HepG2 (cell line): ENCODE measurements around the gene TGM6. TPM values are rescaled to one million over a fixed set of nuclear protein-coding genes. Genes with fewer than 3 reads are reported as not detected.

Experiments used
- CHD2 ChIP-seq: IDR thresholded peaks from 2 replicates; pipeline ENCODE4 v1.6.1; 2011; ENCODE audit warnings: low read depth, low read length, improper control_type of control experiment
- EP300 ChIP-seq, 3 experiments: sonication (generic) in 1 of 3; formaldehyde crosslinking in 1 of 3; IDR thresholded peaks; 2 replicates each; pipeline versions ENCODE4 v1.5.1 to v1.6.1; 2011 to 2020; ENCODE audit warnings: low read depth in 2 of 3, low read length in 2 of 3, borderline replicate concordance in 1 of 3, improper control_type of control experiment in 1 of 3, mild to moderate bottlenecking in 1 of 3, missing genetic modification reagents in 1 of 3, moderate library complexity in 1 of 3
- ERF ChIP-seq: IDR thresholded peaks from 2 replicates; pipeline ENCODE4 v1.6.1; 2018; ENCODE audit warnings: missing biosample characterization, missing genetic modification reagents
- HNRNPH1 ChIP-seq: fragments of 200-400 bp; formaldehyde crosslinking; optimal IDR thresholded peaks from 2 replicates; pipeline ENCODE3; 2017; ENCODE audit warnings: mild to moderate bottlenecking, low read depth, low read length
- MIER3 ChIP-seq: IDR thresholded peaks from 2 replicates; pipeline ENCODE4 v1.6.1; 2016; ENCODE audit warnings: missing compliant biosample characterization, borderline replicate concordance
- PHB2 ChIP-seq: fragments of 450-650 bp; IDR thresholded peaks from 2 replicates; pipeline ENCODE4 v1.6.1; 2018; ENCODE audit not compliant: partially characterized antibody
- RBM22 ChIP-seq: fragments of 200-400 bp; formaldehyde crosslinking; optimal IDR thresholded peaks from 2 replicates; pipeline ENCODE3; 2017; ENCODE audit warnings: mild to moderate bottlenecking, low read length, moderate library complexity
- RCOR2 ChIP-seq: IDR thresholded peaks from 2 replicates; pipeline ENCODE4 v1.6.1; 2016; ENCODE audit warnings: missing biosample characterization, missing genetic modification reagents
- SAP130 ChIP-seq: IDR thresholded peaks from 2 replicates; pipeline ENCODE4 v1.6.1; 2016; ENCODE audit warnings: low read depth
- SRF ChIP-seq: IDR thresholded peaks from 2 replicates; pipeline ENCODE4 v1.6.1; 2011; ENCODE audit warnings: mild to moderate bottlenecking, low read depth, low read length, moderate library complexity
- TBL1XR1 ChIP-seq: fragments of 150-350 bp; IDR thresholded peaks from 2 replicates; pipeline ENCODE4 v1.6.1; 2014; ENCODE audit warnings: borderline replicate concordance, low read length; ENCODE audit not compliant: partially characterized antibody
- ZBTB7B ChIP-seq: sonication (generic); formaldehyde crosslinking; IDR thresholded peaks from 2 replicates; pipeline ENCODE4 v1.4.0; 2020; ENCODE audit warnings: missing genetic modification reagents
- ZNF180 ChIP-seq: sonication (generic); formaldehyde crosslinking; IDR thresholded peaks from 2 replicates; pipeline ENCODE4 v1.4.0; 2020; ENCODE audit warnings: low read depth, missing genetic modification reagents, borderline replicate concordance
- ZNF563 ChIP-seq: sonication (generic); formaldehyde crosslinking; IDR thresholded peaks from 2 replicates; pipeline ENCODE4 v1.8.0; 2022; ENCODE audit warnings: mild to moderate bottlenecking, moderate library complexity, missing genetic modification reagents
- ZNF773 ChIP-seq: sonication (generic); formaldehyde crosslinking; IDR thresholded peaks from 2 replicates; pipeline ENCODE4 v1.4.0; 2020; ENCODE audit warnings: missing genetic modification reagents, borderline replicate concordance
- polyA plus RNA-seq, 8 experiments: library from polyadenylated mRNA; depleted of rRNA in 3 of 8; stranded (reverse) in 7 of 8; unstranded in 1 of 8; fragments of >200 nt; fragmentation: Illumina TruSeq in 4 of 8; extraction: Trizol in 4 of 8; gene quantifications; 2 replicates each; pipeline versions ENCODE4 v1.2.1 to v1.2.3, GENCODE V29; 2011 to 2016; ENCODE audit warnings: low read depth in 4 of 8, missing spikeins in 1 of 8, mixed read lengths in 1 of 8; ENCODE audit not compliant: insufficient read depth in 1 of 8
- total RNA-seq, 5 experiments: library from RNA; depleted of rRNA; stranded (reverse); fragments of >200 nt; fragmentation: Illumina TruSeq; extraction: Trizol; gene quantifications; 2 replicates each; pipeline ENCODE4 v1.2.3, GENCODE V29; 2016; ENCODE audit warnings: low read depth in 1 of 5
- TF ChIP-seq, protein P1 (sequence below): IDR thresholded peaks from 2 replicates; pipeline ENCODE4 v1.6.1; 2012; ENCODE audit warnings: low read length, improper control_type of control experiment
- TF ChIP-seq, protein P2 (sequence below): sonication (generic); IDR thresholded peaks from 2 replicates; pipeline ENCODE4 v1.6.1; 2016; ENCODE audit warnings: low read depth, borderline replicate concordance
- TF ChIP-seq, protein P3 (sequence below): sonication (generic); formaldehyde crosslinking; IDR thresholded peaks from 2 replicates; pipeline ENCODE4 v1.8.0; 2022; ENCODE audit warnings: missing genetic modification reagents, low read depth, mild to moderate bottlenecking, borderline replicate concordance
- TF ChIP-seq, protein P4 (sequence below): sonication (generic); formaldehyde crosslinking; IDR thresholded peaks from 2 replicates; pipeline ENCODE4 v1.5.1; 2020; ENCODE audit warnings: mild to moderate bottlenecking, missing genetic modification reagents, borderline replicate concordance

TGM6 gene
- total and polyA plus RNA-seq, 2 of the 13 experiments (the other 11 are each of a cell fraction or from before 2014, with no cell fraction given), result not detected

DNA sequence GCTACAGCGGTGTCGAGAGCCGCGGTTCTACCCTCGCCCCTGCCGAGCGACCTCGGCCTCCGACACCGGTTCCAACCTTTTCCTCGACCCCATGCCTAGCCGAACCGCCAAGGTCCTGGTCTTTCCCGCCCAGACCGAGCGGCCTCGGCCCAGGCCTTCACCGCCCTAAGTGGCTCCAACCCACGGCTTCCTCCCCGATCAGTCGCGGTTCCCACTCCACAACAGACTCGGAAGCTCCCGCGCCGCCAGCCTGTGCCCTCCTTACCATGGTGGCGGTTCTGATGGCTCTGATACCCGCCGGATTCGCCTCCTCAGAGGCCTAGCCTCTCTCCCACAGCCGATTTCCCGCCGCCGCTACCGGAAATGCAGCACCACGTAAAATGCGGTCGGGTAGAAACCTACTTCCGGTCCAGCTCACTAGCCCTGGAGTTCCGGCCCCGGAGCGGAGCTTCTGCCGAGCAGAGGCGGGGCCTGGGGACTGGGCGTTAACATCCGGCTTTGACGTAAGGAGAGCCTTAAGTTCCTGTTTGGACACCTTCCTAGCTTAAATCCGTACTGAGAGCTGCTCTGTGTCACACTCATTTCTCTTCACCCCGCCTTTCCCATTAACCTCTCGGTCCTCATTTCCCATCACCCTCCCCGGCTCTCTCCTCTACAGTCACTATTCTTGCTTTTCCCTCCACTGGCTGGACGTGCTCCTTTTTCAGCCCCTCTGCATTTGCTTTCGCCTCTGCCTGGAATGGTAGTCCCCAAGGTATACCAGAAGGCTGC, 89.9 kb downstream of the TGM6 start, which contains the start of gene SNRPB (continued):
- TF ChIP-seq, protein P1, sequence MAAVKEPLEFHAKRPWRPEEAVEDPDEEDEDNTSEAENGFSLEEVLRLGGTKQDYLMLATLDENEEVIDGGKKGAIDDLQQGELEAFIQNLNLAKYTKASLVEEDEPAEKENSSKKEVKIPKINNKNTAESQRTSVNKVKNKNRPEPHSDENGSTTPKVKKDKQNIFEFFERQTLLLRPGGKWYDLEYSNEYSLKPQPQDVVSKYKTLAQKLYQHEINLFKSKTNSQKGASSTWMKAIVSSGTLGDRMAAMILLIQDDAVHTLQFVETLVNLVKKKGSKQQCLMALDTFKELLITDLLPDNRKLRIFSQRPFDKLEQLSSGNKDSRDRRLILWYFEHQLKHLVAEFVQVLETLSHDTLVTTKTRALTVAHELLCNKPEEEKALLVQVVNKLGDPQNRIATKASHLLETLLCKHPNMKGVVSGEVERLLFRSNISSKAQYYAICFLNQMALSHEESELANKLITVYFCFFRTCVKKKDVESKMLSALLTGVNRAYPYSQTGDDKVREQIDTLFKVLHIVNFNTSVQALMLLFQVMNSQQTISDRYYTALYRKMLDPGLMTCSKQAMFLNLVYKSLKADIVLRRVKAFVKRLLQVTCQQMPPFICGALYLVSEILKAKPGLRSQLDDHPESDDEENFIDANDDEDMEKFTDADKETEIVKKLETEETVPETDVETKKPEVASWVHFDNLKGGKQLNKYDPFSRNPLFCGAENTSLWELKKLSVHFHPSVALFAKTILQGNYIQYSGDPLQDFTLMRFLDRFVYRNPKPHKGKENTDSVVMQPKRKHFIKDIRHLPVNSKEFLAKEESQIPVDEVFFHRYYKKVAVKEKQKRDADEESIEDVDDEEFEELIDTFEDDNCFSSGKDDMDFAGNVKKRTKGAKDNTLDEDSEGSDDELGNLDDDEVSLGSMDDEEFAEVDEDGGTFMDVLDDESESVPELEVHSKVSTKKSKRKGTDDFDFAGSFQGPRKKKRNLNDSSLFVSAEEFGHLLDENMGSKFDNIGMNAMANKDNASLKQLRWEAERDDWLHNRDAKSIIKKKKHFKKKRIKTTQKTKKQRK, result no peak
- peak; percentile 80 for TF ChIP-seq SRF
- TF ChIP-seq RCOR2 (CRISPR knock-in tag), result peak; percentile 89
- TF ChIP-seq ZNF180 (CRISPR knock-in tag), result peak; percentile 72; the same call in 1 of the 2 replicates
- peak; percentile 98 for TF ChIP-seq RBM22
- peak; percentile 16 to 73; a peak in 2 of 4 replicates for TF ChIP-seq EP300 (IDR thresholded peaks at IDR 0.05; ENCODE audit: low read depth in 2 of 2, low read length in 2 of 2)
- TF ChIP-seq EP300 (CRISPR knock-in tag; IDR thresholded peaks at IDR 0.05; ENCODE audit: borderline replicate concordance), result peak; percentile 84
- peak; percentile 100 for TF ChIP-seq MIER3 (CRISPR knock-in tag)
- peak; percentile 100 for TF ChIP-seq ERF (CRISPR knock-in tag)
- peak; percentile 98; the same call in 1 of the 2 replicates for TF ChIP-seq ZNF563 (CRISPR knock-in tag)
- TF ChIP-seq, protein P2, sequence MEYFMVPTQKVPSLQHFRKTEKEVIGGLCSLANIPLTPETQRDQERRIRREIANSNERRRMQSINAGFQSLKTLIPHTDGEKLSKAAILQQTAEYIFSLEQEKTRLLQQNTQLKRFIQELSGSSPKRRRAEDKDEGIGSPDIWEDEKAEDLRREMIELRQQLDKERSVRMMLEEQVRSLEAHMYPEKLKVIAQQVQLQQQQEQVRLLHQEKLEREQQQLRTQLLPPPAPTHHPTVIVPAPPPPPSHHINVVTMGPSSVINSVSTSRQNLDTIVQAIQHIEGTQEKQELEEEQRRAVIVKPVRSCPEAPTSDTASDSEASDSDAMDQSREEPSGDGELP, result peak; percentile 65; the same call in 1 of the 2 replicates
- no peak for TF ChIP-seq CHD2
- peak; percentile 82 for TF ChIP-seq TBL1XR1
- peak; percentile 98 for TF ChIP-seq ZNF773 (CRISPR knock-in tag)
- TF ChIP-seq, protein P3, sequence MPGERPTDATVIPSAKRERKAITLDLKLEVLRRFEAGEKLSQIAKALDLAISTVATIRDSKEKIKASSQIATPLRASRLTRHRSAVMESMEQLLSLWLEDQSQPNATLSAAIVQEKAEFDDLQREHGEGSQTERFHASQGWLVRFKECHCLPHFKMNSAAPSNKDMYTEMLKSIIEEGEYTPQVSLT, result peak; percentile 97; the same call in 1 of the 2 replicates
- peak; percentile 98 for TF ChIP-seq SAP130
- TF ChIP-seq PHB2, result no peak
- peak; percentile 92 for TF ChIP-seq ZBTB7B (CRISPR knock-in tag)
- peak; percentile 97 for TF ChIP-seq HNRNPH1
- TF ChIP-seq, protein P4, sequence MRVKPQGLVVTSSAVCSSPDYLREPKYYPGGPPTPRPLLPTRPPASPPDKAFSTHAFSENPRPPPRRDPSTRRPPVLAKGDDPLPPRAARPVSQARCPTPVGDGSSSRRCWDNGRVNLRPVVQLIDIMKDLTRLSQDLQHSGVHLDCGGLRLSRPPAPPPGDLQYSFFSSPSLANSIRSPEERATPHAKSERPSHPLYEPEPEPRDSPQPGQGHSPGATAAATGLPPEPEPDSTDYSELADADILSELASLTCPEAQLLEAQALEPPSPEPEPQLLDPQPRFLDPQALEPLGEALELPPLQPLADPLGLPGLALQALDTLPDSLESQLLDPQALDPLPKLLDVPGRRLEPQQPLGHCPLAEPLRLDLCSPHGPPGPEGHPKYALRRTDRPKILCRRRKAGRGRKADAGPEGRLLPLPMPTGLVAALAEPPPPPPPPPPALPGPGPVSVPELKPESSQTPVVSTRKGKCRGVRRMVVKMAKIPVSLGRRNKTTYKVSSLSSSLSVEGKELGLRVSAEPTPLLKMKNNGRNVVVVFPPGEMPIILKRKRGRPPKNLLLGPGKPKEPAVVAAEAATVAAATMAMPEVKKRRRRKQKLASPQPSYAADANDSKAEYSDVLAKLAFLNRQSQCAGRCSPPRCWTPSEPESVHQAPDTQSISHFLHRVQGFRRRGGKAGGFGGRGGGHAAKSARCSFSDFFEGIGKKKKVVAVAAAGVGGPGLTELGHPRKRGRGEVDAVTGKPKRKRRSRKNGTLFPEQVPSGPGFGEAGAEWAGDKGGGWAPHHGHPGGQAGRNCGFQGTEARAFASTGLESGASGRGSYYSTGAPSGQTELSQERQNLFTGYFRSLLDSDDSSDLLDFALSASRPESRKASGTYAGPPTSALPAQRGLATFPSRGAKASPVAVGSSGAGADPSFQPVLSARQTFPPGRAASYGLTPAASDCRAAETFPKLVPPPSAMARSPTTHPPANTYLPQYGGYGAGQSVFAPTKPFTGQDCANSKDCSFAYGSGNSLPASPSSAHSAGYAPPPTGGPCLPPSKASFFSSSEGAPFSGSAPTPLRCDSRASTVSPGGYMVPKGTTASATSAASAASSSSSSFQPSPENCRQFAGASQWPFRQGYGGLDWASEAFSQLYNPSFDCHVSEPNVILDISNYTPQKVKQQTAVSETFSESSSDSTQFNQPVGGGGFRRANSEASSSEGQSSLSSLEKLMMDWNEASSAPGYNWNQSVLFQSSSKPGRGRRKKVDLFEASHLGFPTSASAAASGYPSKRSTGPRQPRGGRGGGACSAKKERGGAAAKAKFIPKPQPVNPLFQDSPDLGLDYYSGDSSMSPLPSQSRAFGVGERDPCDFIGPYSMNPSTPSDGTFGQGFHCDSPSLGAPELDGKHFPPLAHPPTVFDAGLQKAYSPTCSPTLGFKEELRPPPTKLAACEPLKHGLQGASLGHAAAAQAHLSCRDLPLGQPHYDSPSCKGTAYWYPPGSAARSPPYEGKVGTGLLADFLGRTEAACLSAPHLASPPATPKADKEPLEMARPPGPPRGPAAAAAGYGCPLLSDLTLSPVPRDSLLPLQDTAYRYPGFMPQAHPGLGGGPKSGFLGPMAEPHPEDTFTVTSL (CRISPR knock-in tag), result peak; percentile 75; the same call in 1 of the 2 replicates
